ENCODE data around the gene TSC22D3.
A peak's percentile ranks its signal among the peaks of the same experiment; 100 is the strongest.
"Not testable (repeated sequence)": the region's sequence is repeated elsewhere in the genome, so short reads cannot be mapped to it uniquely, and the experiment has no call there.

The TSC22D3 gene

DNA sequence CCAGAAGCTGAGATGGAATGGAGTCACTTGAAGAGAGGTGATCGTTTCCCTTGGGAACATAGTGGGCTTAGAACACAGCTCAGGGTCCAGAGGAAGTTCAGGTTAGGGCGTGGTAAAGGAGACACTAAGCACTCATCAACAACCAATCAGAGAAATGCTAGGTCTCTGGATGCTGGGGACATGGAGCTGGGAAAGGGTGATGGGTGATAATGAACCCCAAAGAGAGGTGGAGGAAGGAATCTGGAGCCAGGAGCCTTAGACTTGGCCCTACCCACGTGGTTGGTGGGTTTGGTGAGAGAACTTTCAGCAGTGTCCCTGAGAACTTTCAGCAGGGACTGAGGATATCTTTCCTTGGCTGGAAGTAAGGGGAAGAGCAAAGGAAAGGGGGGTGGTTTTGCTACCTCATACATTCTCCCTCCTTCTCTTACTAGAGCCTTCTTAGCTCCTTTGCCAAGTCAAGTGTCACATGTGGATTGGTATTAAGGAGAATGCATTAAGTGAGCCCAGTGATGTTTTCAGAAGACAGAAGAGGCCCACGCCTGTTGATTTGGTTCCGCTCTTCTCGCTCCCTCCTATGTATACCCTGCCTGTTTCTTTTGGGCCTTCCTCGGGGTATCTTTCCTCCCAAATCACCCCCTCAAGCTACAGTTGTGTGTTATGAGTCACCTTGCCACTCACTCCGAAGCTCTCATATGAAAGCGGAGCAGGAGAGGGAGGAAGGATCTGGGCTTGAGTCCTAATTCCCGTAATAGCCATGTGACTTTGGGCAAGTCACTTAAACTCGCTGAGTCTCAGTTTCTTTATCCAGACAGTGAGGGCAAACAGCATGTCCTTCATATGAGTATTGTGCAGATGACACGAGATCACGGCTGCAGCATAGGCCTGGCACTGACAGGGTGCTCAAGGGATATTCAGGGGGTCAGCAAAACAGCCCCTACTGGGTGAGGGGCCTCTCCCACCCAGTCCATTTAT, 63.1 kb downstream of the TSC22D3 start:
- no peak for DNase-seq (ENCODE audit: low read depth in 2 of 2)

DNA sequence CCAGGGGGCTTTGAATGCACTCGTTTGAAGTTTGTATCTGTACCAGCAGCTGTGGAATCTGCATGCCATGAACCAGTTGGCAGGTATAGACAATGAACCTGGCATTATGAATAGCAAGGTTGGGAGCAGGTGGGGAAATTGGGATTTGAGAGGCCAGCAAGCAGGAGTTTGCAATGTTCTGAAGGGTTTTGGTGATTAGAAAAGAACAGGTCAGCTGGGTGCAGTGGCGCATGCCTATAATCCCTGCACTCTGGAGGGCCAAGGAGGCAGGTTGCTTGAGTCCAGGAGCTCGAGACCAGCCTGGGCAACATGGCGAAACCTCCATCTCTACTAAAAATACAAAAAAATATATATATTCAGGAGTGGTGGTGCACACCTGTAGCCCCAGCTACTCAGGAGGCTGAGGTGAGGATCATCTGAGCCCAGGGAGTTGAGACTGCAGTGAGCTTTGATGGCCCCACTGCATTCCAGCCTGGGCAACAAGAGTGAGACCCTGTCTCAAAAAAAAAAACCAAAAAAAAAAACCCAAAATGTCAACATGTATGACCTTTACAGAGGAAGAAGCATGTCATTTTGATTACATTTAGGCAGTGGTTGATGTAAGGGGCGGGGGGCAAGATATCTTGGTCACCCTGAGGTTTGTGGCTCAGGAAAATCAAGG, 63.9 kb downstream of the TSC22D3 start:
- no peak for DNase-seq (ENCODE audit: low read depth in 2 of 2)

GRCh38 chrX:107710617-107711391, 64.8 kb downstream of the TSC22D3 start:
- peak; percentile 21 to 35 for DNase-seq (ENCODE audit: low read depth in 2 of 2)

DNA sequence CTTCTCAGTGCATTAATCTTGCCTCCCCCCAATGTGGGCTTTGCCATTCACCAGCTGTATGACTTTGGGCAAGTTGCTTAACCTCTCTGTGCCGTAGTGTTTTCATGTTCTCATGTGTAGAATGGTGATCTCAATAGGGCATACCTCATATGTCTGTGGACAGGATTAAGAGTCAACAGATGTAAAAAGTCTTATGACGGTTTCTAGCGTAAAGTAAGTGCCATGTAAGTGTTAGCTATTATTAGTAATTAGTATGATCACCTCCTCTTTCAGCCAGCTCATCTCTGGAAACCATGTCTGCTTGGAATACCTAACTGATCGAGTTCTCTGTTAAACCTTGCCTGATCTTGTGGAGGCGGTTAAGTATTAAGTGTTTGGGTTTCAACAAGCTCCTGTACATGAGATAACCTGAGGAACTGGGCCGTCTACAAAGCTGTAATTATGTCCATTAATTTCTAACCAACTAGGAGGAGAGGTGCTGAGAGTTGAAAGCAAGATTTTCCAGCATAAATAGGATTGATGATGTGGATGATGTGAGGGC, 66.3 kb downstream of the TSC22D3 start:
- no peak for DNase-seq (ENCODE audit: low read depth in 2 of 2)

DNA sequence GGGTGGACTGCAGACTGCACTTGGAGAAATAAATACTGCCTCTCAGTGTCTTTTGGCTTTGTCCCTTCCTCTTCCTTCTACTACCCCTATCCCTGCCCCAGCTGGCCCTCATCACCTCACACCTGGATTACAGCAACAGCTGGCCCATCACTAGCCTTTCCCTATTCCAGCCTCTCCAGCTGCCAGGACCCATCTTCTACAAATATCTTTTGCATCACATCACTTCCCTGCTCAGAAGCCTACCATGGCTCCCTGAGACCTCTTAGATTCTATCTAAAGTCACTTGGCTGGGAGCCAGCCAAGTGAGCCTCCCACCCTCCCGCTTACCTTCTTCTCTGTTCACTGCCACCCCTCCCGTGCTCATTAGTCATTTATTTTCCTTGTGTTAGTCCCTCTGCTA, 66.8 kb downstream of the TSC22D3 start:
- DNase-seq (ENCODE audit: low read depth in 2 of 2): no peak

GRCh38 chrX:107707866-107708265, 67.7 kb downstream of the TSC22D3 start:
- DNase-seq (ENCODE audit: low read depth in 2 of 2): no peak

DNA sequence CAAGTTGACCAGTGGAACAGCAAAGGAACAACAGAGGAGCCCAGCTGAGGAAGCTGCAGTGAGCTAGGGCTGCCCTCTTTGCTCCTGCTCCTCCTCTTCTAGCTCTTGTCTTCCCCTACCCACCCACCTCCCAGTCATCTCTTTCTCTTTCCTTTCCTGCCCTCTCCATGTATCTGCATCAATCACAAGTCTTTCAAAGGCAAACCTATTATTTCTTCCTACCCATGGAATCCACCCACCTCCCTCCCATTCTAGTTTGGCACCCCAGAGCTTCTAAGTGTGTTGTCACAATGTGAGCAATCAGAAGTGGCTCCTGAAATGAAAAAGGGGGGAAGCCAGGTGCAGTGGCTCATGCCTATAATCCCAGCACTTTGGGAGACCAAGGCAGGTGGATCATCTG, 69.3 kb downstream of the TSC22D3 start:
- DNase-seq (ENCODE audit: low read depth in 2 of 2): no peak

DNA sequence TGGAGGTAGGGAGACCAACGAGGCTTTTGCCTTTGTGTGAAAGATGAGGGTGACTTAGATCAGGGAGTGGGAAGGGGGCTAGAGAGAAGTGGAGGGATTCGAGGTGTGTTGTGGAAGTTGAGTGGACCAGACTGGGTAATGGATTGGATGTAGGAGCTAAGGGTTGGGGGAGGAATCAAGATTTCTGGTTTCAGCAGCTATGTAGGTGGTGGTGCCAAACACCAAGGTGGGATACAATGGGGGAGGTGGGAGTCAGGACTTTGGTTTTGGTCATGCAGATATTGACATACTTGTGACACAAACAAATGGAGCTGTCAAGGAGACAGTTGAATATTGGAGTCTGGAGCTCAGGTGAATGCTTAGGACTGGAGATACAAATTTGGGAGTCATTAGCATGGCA, 71.0 kb downstream of the TSC22D3 start:
- DNase-seq (ENCODE audit: low read depth in 2 of 2): no peak

GRCh38 chrX:107704181-107704580, 71.4 kb downstream of the TSC22D3 start:
- no peak for DNase-seq (ENCODE audit: low read depth in 2 of 2)

DNA sequence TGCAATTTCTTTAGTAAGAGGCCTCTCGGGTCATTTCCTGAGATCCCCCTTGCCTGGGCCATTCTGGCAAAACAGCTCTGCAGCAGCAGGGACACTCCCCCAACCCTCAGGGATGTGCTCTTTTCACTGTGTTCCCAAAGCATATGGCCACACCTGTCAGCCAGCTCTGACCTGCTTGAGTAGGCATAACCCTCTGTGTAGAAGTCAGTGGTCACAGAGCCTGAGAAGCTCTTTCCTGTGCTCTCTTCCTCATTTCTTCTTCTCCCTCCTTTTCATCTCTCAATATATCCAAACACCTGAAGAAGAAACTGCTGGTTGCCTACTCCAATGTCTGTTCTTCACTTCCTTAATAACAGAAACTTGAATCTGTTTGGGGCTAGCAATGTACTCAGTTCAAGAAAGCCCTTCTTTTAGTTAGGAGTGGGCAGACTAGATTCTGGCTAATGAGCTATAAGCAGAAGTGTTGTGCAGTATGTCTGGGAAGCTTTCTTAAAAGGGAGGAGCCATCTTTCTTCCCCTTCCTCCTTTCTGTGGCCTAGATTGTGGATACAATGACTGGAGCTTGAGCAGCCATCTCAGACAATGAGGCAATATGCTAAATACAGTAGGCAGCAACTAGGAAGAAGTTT, 74.0 kb downstream of the TSC22D3 start:
- no peak for DNase-seq (ENCODE audit: low read depth in 2 of 2)

DNA sequence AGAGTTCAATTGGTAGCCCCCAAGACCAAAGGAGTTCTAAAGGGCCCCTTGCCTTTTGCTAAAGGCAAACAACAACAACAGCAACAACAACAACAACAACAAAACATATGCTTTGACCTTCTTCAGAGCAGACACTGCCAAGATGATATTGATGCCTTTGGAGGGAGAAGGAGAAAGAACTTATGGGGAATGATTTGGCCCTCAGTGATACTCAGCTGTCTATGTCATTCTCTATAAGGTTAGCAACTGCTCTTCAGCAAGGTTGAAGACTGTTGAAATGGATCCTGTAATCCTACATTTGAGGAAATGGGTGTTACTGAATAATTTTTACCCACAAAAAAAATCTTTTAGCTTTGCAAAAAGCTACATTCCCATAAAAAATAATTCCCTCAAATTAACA, 74.8 kb downstream of the TSC22D3 start:
- no peak for DNase-seq (ENCODE audit: low read depth in 2 of 2)

GRCh38 chrX:107700317-107700774, 75.2 kb downstream of the TSC22D3 start:
- DNase-seq (ENCODE audit: low read depth in 2 of 2): no peak

DNA sequence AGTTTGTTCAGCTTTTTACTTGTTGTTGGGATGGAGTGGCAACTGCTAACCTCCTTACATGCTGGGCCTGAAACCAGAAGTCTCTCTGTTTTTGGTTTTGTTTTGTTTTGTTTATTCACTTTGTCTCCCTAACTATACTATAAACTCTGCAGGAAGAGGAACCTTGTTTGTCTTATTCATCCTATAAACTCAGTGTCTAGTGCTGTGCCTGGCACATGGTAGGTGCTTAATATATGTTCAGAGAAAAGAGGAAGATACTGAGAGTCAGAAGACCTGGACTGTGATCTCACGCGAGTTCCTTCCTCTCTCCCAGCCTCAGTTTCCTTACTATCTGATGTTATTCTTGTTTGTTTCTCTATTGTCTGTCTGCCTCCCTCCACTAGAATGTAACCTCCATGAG, 76.0 kb downstream of the TSC22D3 start:
- no peak for DNase-seq (ENCODE audit: low read depth in 2 of 2)

- no peak for DNase-seq (ENCODE audit: low read depth in 2 of 2)
Measured at GRCh38 chrX:107691024-107691448, 84.6 kb downstream of the TSC22D3 start.

GRCh38 chrX:107687445-107687844, 88.1 kb downstream of the TSC22D3 start:
- no peak for DNase-seq (ENCODE audit: low read depth in 2 of 2)

DNA sequence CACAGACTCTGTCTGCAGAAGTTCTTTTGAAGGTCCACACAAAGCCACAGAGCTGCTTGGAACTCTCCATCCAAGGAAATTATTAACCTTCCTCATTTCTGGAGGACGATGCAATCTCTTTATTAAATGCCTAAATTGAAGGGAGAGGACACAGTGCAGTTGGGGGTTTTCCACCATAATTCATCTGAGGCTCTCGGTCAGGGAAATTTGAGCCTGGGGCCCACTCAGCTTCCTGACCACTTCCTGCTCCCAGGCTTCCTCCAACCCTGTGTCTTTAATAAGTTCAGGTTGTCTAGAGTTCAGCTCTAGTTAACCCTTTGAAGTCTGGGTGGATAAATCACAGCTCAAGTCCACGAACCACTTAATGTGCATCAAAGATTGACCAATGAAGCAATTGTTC, 88.8 kb downstream of the TSC22D3 start:
- no peak for DNase-seq (ENCODE audit: low read depth in 2 of 2)

DNA sequence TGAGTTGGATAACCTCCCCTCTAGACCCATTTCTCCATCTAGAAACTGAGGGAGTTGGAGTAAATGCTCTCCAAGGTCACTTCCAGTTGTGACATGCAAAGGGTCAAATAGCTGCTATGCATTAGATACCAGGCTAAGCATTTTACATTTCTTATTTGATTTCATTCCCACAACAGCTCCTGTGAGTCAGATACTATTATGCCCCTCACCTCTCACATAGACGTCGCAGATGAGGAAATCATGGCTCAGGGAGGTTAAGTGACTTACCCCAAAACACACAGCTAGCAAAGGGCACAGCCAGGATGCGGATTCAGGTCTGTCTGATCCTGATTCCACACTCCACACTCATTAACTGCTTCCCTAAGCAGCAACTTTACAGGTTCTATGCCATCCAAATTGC, 89.6 kb downstream of the TSC22D3 start:
- DNase-seq (ENCODE audit: low read depth in 2 of 2): no peak

- DNase-seq (ENCODE audit: low read depth in 2 of 2): not testable (repeated sequence)
Measured at GRCh38 chrX:107685586-107685985, 90.0 kb downstream of the TSC22D3 start.

GRCh38 chrX:107684956-107685385, 90.6 kb downstream of the TSC22D3 start:
- no peak for DNase-seq (ENCODE audit: low read depth in 2 of 2)

DNA sequence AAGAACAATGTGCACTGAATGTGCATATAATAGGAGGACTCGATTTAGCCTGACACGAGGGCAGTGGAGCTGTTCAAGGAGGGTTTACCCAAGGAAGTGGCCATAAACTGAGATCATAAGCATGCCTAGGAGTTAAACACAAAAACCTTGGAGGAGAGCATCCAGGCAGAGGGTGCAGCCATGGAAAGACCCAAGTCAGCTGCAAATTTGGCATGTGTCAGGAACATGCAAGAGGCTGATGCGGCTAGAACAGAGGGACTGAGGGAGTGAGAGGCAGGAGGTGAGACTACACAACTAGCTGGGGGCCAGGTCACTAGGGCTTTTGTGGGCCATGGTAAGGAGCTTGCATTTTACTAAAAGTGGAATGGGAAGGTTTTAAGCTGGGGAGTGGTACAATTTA, 91.7 kb downstream of the TSC22D3 start:
- DNase-seq (ENCODE audit: low read depth in 2 of 2): no peak

DNA sequence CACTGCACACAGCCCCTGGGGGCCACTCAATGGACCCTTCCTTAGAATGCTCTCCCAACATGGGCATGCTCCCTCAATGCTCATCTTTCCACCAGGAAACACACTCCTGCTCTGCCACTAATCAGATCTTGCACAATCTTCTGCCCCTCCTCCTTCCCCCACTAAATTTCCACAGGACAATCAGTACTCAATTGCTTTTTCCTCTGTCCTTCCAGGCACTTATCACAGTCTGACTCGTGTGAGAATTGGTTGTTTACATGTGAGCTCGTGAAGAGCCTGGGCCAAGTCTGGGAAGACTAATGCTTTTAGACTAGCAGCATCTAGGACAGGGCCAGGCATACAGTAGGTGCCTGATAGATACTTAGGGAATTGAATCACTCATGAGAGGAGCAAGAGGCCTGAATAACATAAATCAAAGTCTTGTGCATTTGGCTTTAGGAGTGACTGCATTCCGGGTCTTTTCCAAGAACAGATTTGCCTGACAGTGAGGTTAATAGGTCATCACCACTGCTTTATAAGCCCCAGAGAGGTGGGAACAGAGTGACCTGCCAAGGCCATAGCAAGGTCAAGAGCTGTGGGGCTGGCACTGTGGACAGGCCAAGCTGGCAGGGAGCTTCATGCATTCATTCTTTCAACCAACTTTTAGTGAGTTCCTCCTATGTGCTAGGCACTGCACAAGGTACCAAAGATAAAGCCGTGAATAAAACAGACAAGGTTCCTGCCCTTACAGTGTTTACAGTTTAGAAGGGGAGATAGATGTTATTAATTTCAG, 92.3 kb downstream of the TSC22D3 start:
- DNase-seq (ENCODE audit: low read depth in 2 of 2): no peak

Data from activated CD8-positive, alpha-beta memory T cell treated with anti-CD3 and anti-CD28 coated beads for 4 hours (primary cell).